HG03066 (cell line): ENCODE results near the gene TMPO.
"Not testable (repeated sequence)": the region's sequence is repeated elsewhere in the genome, so short reads cannot be mapped to it uniquely, and the experiment has no call there.

ENCODE experiments used
- ATAC-seq: cut with Tn5 transposase; IDR thresholded peaks from one replicate; pipeline ENCODE4 v1.9.1; 2021; ENCODE audit warnings: low read depth; ENCODE audit not compliant: unreplicated experiment

The TMPO gene

GRCh38 chr12:98575013-98575412 is 59.6 kb downstream of the TMPO start:
- ATAC-seq: no peak

- not testable (repeated sequence) for ATAC-seq
Observed at GRCh38 chr12:98576795-98577194, 61.4 kb downstream of the TMPO start.

- no peak for ATAC-seq
Observed at GRCh38 chr12:98578392-98578791, 63.0 kb downstream of the TMPO start.

GRCh38 chr12:98578821-98579220 is 63.4 kb downstream of the TMPO start:
- ATAC-seq: no peak

- no peak for ATAC-seq
Observed at GRCh38 chr12:98579347-98579746, 64.0 kb downstream of the TMPO start.

DNA sequence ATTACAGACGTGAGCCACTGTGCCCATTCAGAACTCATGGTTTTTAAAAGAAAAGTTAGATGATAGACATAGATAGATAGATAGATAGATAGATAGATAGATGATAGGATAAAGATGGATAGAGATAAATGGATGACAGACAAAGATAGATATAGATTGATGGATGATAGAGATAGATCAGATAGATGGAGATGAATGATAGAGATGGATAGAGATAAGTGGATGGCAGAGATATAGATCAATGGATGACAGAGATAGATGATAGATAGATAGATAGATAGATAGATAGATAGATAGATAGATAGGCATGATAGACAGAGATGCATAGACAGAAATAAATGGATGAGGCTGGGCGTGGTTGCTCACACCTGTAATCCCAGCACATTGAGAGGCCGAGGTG is 64.4 kb downstream of the TMPO start:
- no peak for ATAC-seq

GRCh38 chr12:98580695-98581094 is 65.3 kb downstream of the TMPO start:
- no peak for ATAC-seq

DNA sequence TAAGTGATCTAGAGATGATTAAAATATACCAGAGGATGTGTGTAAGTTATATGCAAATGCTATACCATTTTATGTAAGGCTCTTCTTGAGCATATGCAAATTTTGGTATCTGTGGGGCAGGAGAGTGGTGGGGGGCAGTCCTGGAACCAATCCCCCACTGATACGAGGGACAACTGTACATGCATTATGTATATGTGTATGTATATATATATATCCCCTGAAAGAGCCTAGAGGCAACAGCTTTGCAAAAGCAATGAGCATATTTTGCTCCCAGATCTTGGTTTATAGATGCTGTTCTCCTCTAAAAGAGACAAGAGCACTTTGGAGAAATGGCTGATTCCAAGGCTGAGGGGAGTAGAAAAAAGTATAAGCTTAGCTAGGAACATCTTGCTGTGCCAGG is 65.7 kb downstream of the TMPO start:
- ATAC-seq: no peak

GRCh38 chr12:98582093-98582492 is 66.7 kb downstream of the TMPO start:
- ATAC-seq: no peak

- no peak for ATAC-seq
Observed at GRCh38 chr12:98587084-98587483, 71.7 kb downstream of the TMPO start.

- no peak for ATAC-seq
Observed at GRCh38 chr12:98591209-98591608, 75.8 kb downstream of the TMPO start.

- peak; percentile 0 for ATAC-seq
Observed at GRCh38 chr12:98592825-98593322, 77.5 kb downstream of the TMPO start.

GRCh38 chr12:98593351-98594049 is 78.1 kb downstream of the TMPO start, which contains the start of gene SLC25A3:
Gene SLC25A3 (plus strand): TSS chr12:98593686. CDS start chr12:98593979, 293 bp downstream.
- peak; percentile 100 for ATAC-seq

- peak; percentile 9 for ATAC-seq
Observed at GRCh38 chr12:98594050-98594835, 78.9 kb downstream of the TMPO start.

- no peak for ATAC-seq
Observed at GRCh38 chr12:98595243-98595988, 80.0 kb downstream of the TMPO start.

DNA sequence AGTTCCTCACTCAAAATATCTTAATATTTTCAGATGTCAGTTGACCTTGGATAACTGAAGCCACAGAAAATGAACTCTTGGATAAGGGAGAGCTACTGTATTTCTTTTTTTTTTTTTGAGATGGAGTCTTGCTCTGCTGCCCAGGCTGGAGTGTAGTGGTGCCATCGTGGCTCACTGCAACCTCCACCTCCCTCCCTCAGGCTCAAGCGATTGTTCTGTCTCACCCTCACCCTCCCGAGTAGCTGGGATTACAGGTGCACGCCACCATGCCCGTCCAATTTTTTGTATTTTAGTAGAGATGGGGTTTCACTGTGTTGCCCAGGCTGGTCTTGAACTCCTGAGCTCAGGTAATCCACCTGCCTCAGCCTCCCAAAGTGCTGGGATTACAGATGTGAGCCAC is 81.9 kb downstream of the TMPO start:
- ATAC-seq: not testable (repeated sequence)
